GM12878 (cell line): ENCODE data around the gene TCF7L1. TPM values are rescaled to one million over a fixed set of nuclear protein-coding genes. Genes with fewer than 3 reads are reported as not detected.
A peak's percentile ranks its signal among the peaks of the same experiment; 100 is the strongest.

Experiments
- ATAC-seq: fragments of 200-7000 bp; cut with Tn5 transposase; 3 replicates; pipeline ENCODE4 v1.9.1; 2020; ENCODE audit warnings: mild to moderate bottlenecking, moderate library complexity
- BruUV-seq: library from RNA; stranded (reverse); fragments of 400-500 nt; replicated peaks from 2 replicates; lab custom pipeline; 2021; lab: Mats Ljungman, UMichigan
- CTCF ChIA-PET: fragments of 300-600 bp; sonication (Branson Sonifier 250); formaldehyde crosslinking; extraction: SDS; loops from one replicate; lab custom pipeline; 2021; ENCODE audit warnings: inconsistent platforms; lab: Yijun Ruan, JAX
- POLR2A ChIA-PET: fragments of 350-600 bp; formaldehyde crosslinking; extraction: SDS; loops from one replicate; lab custom pipeline; 2021; ENCODE audit warnings: inconsistent platforms; lab: Charles Lee
- RAD21 ChIA-PET: fragments of 300-600 bp; sonication (Branson Sonifier 250); formaldehyde crosslinking; loops from one replicate; lab custom pipeline; 2023; ENCODE audit warnings: antibody characterized with exemption; ENCODE audit not compliant: unreplicated experiment; lab: Charles Lee
- SMC1A ChIA-PET: fragments of 300-600 bp; sonication (Branson Sonifier 250); formaldehyde crosslinking; loops from one replicate; lab custom pipeline; 2023; ENCODE audit not compliant: unreplicated experiment, uncharacterized antibody; lab: Charles Lee
- DNase-seq: peaks from one replicate; pipeline ENCODE4 v3.0.0-alpha.2; 2011; ENCODE audit warnings: low read depth, low spot score
- FAIRE-seq: peaks from 3 replicates; lab custom pipeline; 2011; peaks lifted over from hg19 to GRCh38; lab: Jason Lieb, UNC
- H2AFZ ChIP-seq: 2 replicates; pipeline ENCODE4 v1.6.0; 2011; ENCODE audit warnings: low read depth, low read length, control low read depth; ENCODE audit not compliant: control insufficient read depth
- H3K27ac ChIP-seq: 2 replicates; pipeline ENCODE4 v1.5.1; 2011; ENCODE audit warnings: control low read depth; ENCODE audit not compliant: control insufficient read depth, insufficient read depth
- H3K27me3 ChIP-seq, 2 experiments: replicated peaks in 1 of 2; 2 replicates each; pipeline versions ENCODE4 v1.6.0 to v1.6.1; 2011; ENCODE audit warnings: low read length in 1 of 2; ENCODE audit not compliant: control insufficient read depth in 2 of 2, insufficient read depth in 2 of 2
- H3K36me3 ChIP-seq, 2 experiments: 2 replicates each; pipeline ENCODE4 v1.5.1; 2011; ENCODE audit warnings: low read length in 1 of 2; ENCODE audit not compliant: control insufficient read depth in 2 of 2, insufficient read depth in 2 of 2
- H3K4me1 ChIP-seq: 2 replicates; pipeline ENCODE4 v1.6.1; 2011; ENCODE audit warnings: mild to moderate bottlenecking, low read length, moderate library complexity, mixed read lengths; ENCODE audit not compliant: control insufficient read depth, insufficient read depth
- H3K4me2 ChIP-seq: 2 replicates; pipeline ENCODE4 v1.6.0; 2011; ENCODE audit warnings: control low read depth; ENCODE audit not compliant: control insufficient read depth, insufficient read depth
- H3K4me3 ChIP-seq: fragments of 200-600 bp; sonication (generic); 2 replicates; pipeline ENCODE4 v1.5.1; 2016
- H3K79me2 ChIP-seq: 2 replicates; pipeline ENCODE4 v1.6.0; 2011; ENCODE audit warnings: low read length; ENCODE audit not compliant: control insufficient read depth, insufficient read depth
- H3K9ac ChIP-seq: 2 replicates; pipeline ENCODE4 v1.8.0; 2011; ENCODE audit warnings: low read length, control low read depth, mixed read lengths; ENCODE audit not compliant: control insufficient read depth, insufficient read depth
- H3K9me3 ChIP-seq: replicated peaks from 3 replicates; pipeline ENCODE4 v1.5.1; 2011; ENCODE audit warnings: mild to moderate bottlenecking, low read length; ENCODE audit not compliant: control insufficient read depth, insufficient read depth
- H4K20me1 ChIP-seq: 2 replicates; pipeline ENCODE4 v1.6.0; 2011; ENCODE audit not compliant: control insufficient read depth, insufficient read depth
- ATF7 ChIP-seq: fragments of 450-650 bp; IDR thresholded peaks from 2 replicates; pipeline ENCODE4 v1.6.1; 2016; ENCODE audit warnings: low read depth, mild to moderate bottlenecking
- CBFB ChIP-seq: IDR thresholded peaks from 2 replicates; pipeline ENCODE4 v1.6.1; 2016; ENCODE audit warnings: antibody characterized with exemption, low read depth
- MEF2B ChIP-seq: fragments of 450-650 bp; IDR thresholded peaks from 2 replicates; pipeline ENCODE4 v1.6.1; 2018; ENCODE audit warnings: mild to moderate bottlenecking, moderate library complexity; ENCODE audit not compliant: partially characterized antibody, poor library complexity, severe bottlenecking
- POLR2AphosphoS5 ChIP-seq: IDR thresholded peaks from 2 replicates; pipeline ENCODE4 v1.6.1; 2011; ENCODE audit warnings: mild to moderate bottlenecking, low read length, inconsistent platforms
- RCOR1 ChIP-seq: conservative IDR thresholded peaks from 2 replicates; pipeline ENCODE4 v1.6.1; 2012; ENCODE audit warnings: low read depth, low read length, improper control_type of control experiment
- TARDBP ChIP-seq: IDR thresholded peaks from 2 replicates; pipeline ENCODE4 v1.6.1; 2016; ENCODE audit warnings: borderline replicate concordance
- WGBS: methylation state at CpG from one replicate; pipeline ENCODE4 v1.1.6; 2016; ENCODE audit warnings: low lambda C conversion rate; ENCODE audit not compliant: insufficient replicate concordance, insufficient coverage; ENCODE audit errors: missing lambda C conversion rate; 5-methylcytosine and 5-hydroxymethylcytosine counted together
- in situ Hi-C: fragments of 300-500 bp; cut with MboI; formaldehyde crosslinking; loops from 9 replicates; pipeline ENCODE4 v1.14.3; 2018; ENCODE audit warnings: mixed read lengths
- intact Hi-C: fragments of 100-400 bp; cut with micrococcal nuclease; formaldehyde crosslinking; loops from one replicate; pipeline ENCODE4 v1.14.2; 2022; ENCODE audit not compliant: unreplicated experiment
- polyA plus RNA-seq, 11 experiments: library from polyadenylated mRNA; depleted of rRNA in 4 of 11; unstranded in 6 of 11; stranded (reverse) in 5 of 11; fragments of >200 nt; fragmentation: Nextera tagmentation in 4 of 11; fragmentation: Illumina TruSeq in 1 of 11; extraction: Ambion mirVana in 4 of 11; extraction: Trizol in 1 of 11; gene quantifications; 1 replicate in 1 of 11; 2 replicates in 10 of 11; pipeline versions ENCODE4 v1.2.1 to v1.2.3, GENCODE V29; 2011 to 2016; ENCODE audit warnings: inconsistent platforms in 2 of 11, missing spikeins in 2 of 11, low read depth in 1 of 11
- total RNA-seq, 4 experiments: library from RNA; depleted of rRNA in 3 of 4; stranded (reverse); fragments of >200 nt in 3 of 4; fragmentation: Illumina TruSeq in 1 of 4; extraction: Trizol in 1 of 4; gene quantifications; 2 replicates each; pipeline versions ENCODE4 v1.2.1 to v1.2.3, GENCODE V29; 2013 to 2021

TCF7L1 gene
- total and polyA plus RNA-seq, 10 of the 15 experiments (the other 5 are each of a cell fraction or from before 2014, with no cell fraction given), result 0.03 to 0.11 (median 0.10) TPM; not detected in 7

DNA sequence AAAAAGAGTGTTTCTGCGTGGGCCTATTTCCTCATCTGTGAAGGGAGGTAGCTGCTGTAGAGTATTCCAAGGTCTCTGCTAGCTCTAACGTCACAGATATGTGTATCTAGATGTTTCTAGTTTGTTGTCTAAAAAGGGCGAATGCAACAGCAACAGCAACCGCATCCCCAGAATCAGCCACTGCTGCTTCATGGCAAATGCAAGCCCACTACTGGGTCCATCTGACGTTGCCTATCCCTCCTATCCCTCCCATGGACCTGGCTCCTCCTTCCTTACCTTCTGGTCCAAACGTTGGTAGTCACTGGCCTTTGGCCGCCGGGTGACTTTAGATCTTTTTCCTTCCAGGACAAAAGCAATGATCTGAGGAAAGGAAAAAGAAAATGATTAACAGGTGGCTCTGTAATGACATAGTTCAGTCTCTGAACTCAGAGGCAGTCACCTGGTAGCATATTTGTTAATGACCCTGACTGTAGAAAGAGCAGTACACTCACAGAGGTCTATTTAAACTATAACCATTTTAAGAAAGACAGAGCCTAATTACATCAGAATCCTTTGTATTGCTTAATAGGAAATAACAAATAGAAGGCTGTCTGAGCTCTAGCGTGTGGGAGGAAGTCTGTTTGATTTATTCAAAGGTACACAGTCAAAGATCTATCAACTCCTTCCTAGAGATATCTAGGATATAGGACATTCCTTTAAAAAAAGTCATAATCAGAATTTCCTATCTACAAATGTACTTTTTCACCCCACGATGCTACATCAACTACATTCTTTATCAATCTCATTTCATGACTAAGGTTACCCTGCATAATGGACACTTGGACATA, 191.7 kb downstream of the TCF7L1 start:
- FAIRE-seq (no peak), DNase-seq (no peak), ATAC-seq (no peak)
- H4K20me1 ChIP-seq, result peaks cover 13% of the 10 kb centered on the region
- H3K36me3 ChIP-seq, result peaks cover 13 to 36% of the 10 kb centered on the region in 2 experiments
- no TSS peak for BruUV-seq
- H3K9me3 ChIP-seq, result no peaks in the 10 kb centered on the region
- intact Hi-C loops, result loop anchor here (5.0 kb wide), 1 partner anchor 227 kb away; no protein-coding TSS in a partner anchor
- 46% methylated on average over 9 of the region's 10 CpGs for WGBS
- CTCF ChIA-PET, result interaction anchor here (0.6 to 1.5 kb wide), 5 partner anchors 28 to 755 kb away, joined by 3 to 5 read pairs (median 3); no protein-coding TSS in a partner anchor
- H3K4me2 ChIP-seq, result peak overlapping the region; percentile 86
- H3K4me1 ChIP-seq, result peaks cover 4% of the 10 kb centered on the region; the same call in 1 of the 2 replicates
- H3K4me3 ChIP-seq, result peak overlapping the region; percentile 98
- H3K79me2 ChIP-seq, result peaks cover 75% of the 10 kb centered on the region
- TF ChIP-seq TARDBP, result no peak
- TF ChIP-seq POLR2AphosphoS5, result 0 out of 2 replicates have a peak, but pooled peaks have one; percentile 35
- TF ChIP-seq ATF7, result no peak
- TF ChIP-seq, all 136 proteins: peak for 1
- RAD21 ChIA-PET, result no interaction called here
- SMC1A ChIA-PET, result interaction anchor here (0.6 to 0.8 kb wide), 3 partner anchors 29 to 245 kb away, joined by 3 to 5 read pairs (median 5); partner anchors contain the start of genes ELMOD3 and RETSAT
- no peaks in the 10 kb centered on the region for H3K27me3 ChIP-seq
- POLR2A ChIA-PET, result interaction anchor here (0.6 to 1.5 kb wide), 3 partner anchors 11 to 649 kb away, joined by 3 to 6 read pairs (median 4); partner anchors contain the start of genes ELMOD3 and RETSAT
- no peak overlapping the region for H3K27ac ChIP-seq
- in situ Hi-C loops, result no loop called here
- H2AFZ ChIP-seq, result no peak overlapping the region
- H3K9ac ChIP-seq, result peak overlapping the region; percentile 97; the same call in 1 of the 2 replicates

DNA sequence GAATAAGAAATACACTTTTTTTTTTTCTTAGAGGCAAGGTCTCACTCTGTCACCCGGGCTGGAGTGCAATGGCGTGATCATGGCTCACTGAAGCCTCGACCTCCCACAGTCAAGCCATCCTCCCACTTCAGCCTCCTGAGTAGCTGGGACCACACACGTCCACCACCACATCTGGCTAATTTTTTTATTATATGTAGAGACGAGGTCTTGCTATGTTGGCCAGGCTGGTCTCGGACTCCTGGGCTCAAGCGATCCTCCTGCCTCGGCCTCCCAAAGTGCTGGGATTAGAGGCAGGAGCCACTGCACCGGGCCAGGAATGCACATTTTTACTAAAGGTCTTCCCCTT, 192.2 kb downstream of the TCF7L1 start:
- BruUV-seq, result no TSS peak
- H3K27ac ChIP-seq, result no peak overlapping the region
- H3K27me3 ChIP-seq, result no peaks in the 10 kb centered on the region
- ATAC-seq (no peak), FAIRE-seq (no peak), DNase-seq (no peak)
- peaks cover 11% of the 10 kb centered on the region for H4K20me1 ChIP-seq
- H3K36me3 ChIP-seq, result peaks cover 13 to 36% of the 10 kb centered on the region in 2 experiments
- H3K9me3 ChIP-seq, result no peaks in the 10 kb centered on the region
- H3K4me3 ChIP-seq, result peak overlapping the region; percentile 98
- intact Hi-C loops (loop anchor here (5.0 kb wide), 1 partner anchor 227 kb away; no protein-coding TSS in a partner anchor), in situ Hi-C loops (no loop called here)
- H3K4me1 ChIP-seq, result peaks cover 4% of the 10 kb centered on the region
- peaks cover 72% of the 10 kb centered on the region for H3K79me2 ChIP-seq
- ChIA-PET SMC1A (interaction anchor here (0.8 to 1.7 kb wide), 2 partner anchors 15 to 29 kb away, joined by 5 to 6 read pairs; partner anchors contain the start of genes ELMOD3 and RETSAT), CTCF (interaction anchor here (0.6 to 1.5 kb wide), 2 partner anchors 29 to 83 kb away, joined by 3 read pairs; no protein-coding TSS in a partner anchor), POLR2A (interaction anchor here (0.6 kb wide), 1 partner anchor 12 kb away, joined by 6 read pairs; no protein-coding TSS in a partner anchor), RAD21 (no interaction called here)
- peak overlapping the region; percentile 97 for H3K9ac ChIP-seq
- WGBS, result 16% methylated on average over 9 of the region's 9 CpGs
- H3K4me2 ChIP-seq, result peak overlapping the region; percentile 86
- TF ChIP-seq POLR2AphosphoS5 (no peak), CBFB (no peak), MEF2B (no peak), RCOR1 (no peak)
- no peak overlapping the region for H2AFZ ChIP-seq
